Measurements from ENCODE around the gene TASL.
A peak's percentile ranks its signal among the peaks of the same experiment; 100 is the strongest.
"Not testable (repeated sequence)": the region's sequence is repeated elsewhere in the genome, so short reads cannot be mapped to it uniquely, and the experiment has no call there.

TASL gene

DNA sequence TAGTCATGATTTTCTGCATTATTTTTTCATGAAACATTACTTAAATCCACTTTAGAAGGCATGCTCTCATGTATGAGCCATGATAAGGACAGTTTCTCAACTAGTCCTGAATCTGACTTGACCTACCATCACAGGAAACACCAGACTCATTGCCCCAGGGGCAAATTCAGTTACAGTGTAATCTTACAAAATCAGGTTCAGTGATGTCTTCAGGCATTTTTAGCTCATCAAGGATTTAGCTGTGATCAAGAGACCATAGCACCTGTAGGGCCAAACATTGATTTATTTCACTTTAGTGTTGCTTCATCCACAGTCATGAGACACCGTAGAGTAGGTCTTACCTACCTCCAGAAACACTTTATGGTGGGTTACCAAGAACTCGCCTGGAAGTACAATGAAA, 3.1 kb upstream of the TASL start:
- Histone ChIP-seq H3K9me3 (ENCODE audit: control insufficient read depth in 1 of 2, low read length in 2 of 2) (no peaks in the 10 kb centered on the region), H3K9ac (ENCODE audit: low read depth in 1 of 2, low read length in 2 of 2) (no peak overlapping the region), H3K36me3 (ENCODE audit: control insufficient read depth in 1 of 2, insufficient read depth in 2 of 2, low read length in 2 of 2) (no peaks in the 10 kb centered on the region), H3K27ac (ENCODE audit: low read depth, low read length) (no peak overlapping the region), H3K4me3 (ENCODE audit: low read depth in 1 of 2, low read length in 2 of 2) (no peak overlapping the region), H3K27me3 (ENCODE audit: control insufficient read depth in 1 of 2, insufficient read depth in 2 of 2, low read length in 2 of 2) (no peaks in the 10 kb centered on the region), H3K4me1 (ENCODE audit: control insufficient read depth in 1 of 2, insufficient read depth in 2 of 2, low read length in 2 of 2) (no peaks in the 10 kb centered on the region)

DNA sequence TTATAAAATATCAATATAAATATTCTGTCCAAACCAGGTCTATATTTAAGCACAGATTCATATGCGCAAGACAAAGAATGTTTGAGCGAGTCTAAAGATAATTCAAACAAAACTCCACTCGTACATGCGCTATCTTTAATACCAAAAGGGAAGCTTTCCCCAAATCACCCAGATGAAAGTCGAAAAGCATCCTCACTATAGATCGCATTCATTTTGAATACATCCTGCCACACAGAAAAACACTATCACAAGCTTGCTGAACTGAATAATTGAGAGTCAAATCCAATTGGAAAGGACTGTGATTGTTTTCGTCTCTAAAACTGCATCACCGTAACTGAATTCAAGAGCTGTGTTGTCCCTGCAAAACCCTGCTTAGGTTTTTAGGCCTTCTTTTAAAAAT, 685 bp downstream of the TASL start:
- Histone ChIP-seq H3K27ac (ENCODE audit: low read depth, low read length) (peak overlapping the region; percentile 36), H3K36me3 (ENCODE audit: control insufficient read depth in 1 of 2, insufficient read depth in 2 of 2, low read length in 2 of 2) (no peaks in the 10 kb centered on the region), H3K4me1 (ENCODE audit: control insufficient read depth in 1 of 2, insufficient read depth in 2 of 2, low read length in 2 of 2) (no peaks in the 10 kb centered on the region), H3K4me3 (ENCODE audit: low read depth in 1 of 2, low read length in 2 of 2) (peak overlapping the region; percentile 47 to 53), H3K9ac (ENCODE audit: low read depth in 1 of 2, low read length in 2 of 2) (peak overlapping the region in 1 of 2 donors; percentile 33), H3K27me3 (ENCODE audit: control insufficient read depth in 1 of 2, insufficient read depth in 2 of 2, low read length in 2 of 2) (no peaks in the 10 kb centered on the region), H3K9me3 (ENCODE audit: control insufficient read depth in 1 of 2, low read length in 2 of 2) (no peaks in the 10 kb centered on the region)

DNA sequence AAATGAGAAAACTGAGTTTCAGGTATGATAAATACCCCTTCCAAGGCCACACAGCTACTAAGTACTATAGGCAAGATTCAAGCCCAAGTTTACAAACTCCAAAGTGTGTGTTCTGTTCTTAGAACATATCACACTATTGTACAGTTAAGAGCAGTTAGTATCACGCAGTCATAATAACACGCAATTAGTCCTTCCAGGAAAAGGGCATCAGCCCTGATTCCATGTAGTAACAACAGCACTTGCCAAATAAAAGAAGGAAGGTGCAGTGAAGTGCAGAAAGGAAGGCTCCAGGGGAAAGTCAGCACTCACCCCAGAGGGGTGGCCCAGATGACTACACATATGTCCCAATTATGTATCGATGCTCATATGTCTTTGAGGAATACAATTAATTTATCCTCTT, 4.4 kb downstream of the TASL start:
- no peak overlapping the region for H3K27ac ChIP-seq (ENCODE audit: low read depth, low read length)
- H3K36me3 ChIP-seq (ENCODE audit: control insufficient read depth in 1 of 2, insufficient read depth in 2 of 2, low read length in 2 of 2), result no peaks in the 10 kb centered on the region
- no peaks in the 10 kb centered on the region for H3K27me3 ChIP-seq (ENCODE audit: control insufficient read depth in 1 of 2, insufficient read depth in 2 of 2, low read length in 2 of 2)
- H3K9ac ChIP-seq (ENCODE audit: low read depth in 1 of 2, low read length in 2 of 2), result no peak overlapping the region
- no peak overlapping the region for H3K4me3 ChIP-seq (ENCODE audit: low read depth in 1 of 2, low read length in 2 of 2)
- H3K9me3 ChIP-seq (ENCODE audit: control insufficient read depth in 1 of 2, low read length in 2 of 2), result no peaks in the 10 kb centered on the region
- no peaks in the 10 kb centered on the region for H3K4me1 ChIP-seq (ENCODE audit: control insufficient read depth in 1 of 2, insufficient read depth in 2 of 2, low read length in 2 of 2)

DNA sequence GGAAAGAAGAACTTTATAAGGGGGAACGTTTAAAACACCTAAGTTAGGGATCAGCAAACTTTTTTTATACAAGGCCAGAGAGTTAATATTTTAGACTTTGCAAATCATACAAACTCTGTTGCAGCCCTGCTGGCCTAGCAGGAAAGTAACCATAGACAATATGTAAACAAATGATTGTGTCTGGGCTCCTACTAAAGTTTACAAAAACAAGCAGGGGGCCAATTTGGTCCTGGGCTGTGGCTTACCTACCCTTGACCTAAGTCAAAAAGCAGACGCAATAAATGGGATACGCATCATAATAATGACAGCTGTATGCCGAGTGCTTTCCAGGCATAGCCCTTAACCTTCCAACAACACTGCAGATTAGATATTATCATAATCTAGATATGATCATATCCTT, 4.9 kb downstream of the TASL start:
- no peak overlapping the region for H3K4me3 ChIP-seq (ENCODE audit: low read depth in 1 of 2, low read length in 2 of 2)
- H3K27ac ChIP-seq (ENCODE audit: low read depth, low read length), result no peak overlapping the region
- H3K27me3 ChIP-seq (ENCODE audit: control insufficient read depth in 1 of 2, insufficient read depth in 2 of 2, low read length in 2 of 2), result no peaks in the 10 kb centered on the region
- no peaks in the 10 kb centered on the region for H3K9me3 ChIP-seq (ENCODE audit: control insufficient read depth in 1 of 2, low read length in 2 of 2)
- no peak overlapping the region for H3K9ac ChIP-seq (ENCODE audit: low read depth in 1 of 2, low read length in 2 of 2)
- no peaks in the 10 kb centered on the region for H3K4me1 ChIP-seq (ENCODE audit: control insufficient read depth in 1 of 2, insufficient read depth in 2 of 2, low read length in 2 of 2)
- H3K36me3 ChIP-seq (ENCODE audit: control insufficient read depth in 1 of 2, insufficient read depth in 2 of 2, low read length in 2 of 2), result no peaks in the 10 kb centered on the region

DNA sequence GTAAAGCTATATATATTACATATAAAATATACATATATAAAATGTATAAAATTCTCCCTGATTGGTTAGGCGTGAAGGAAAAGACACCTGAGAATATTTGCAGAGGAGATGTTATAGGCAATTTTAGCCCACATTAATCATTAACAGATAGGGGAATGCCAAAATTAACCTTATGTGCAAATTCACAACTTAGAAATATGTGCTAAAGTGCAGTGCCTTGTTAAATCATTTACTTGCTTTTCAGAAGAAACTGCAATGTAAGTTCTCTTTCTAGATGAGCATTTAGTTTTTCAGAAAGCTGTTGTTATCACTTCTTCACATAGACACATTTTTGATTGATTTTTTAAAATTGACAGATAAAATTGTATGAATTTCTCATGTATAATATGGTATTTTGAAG, 5.6 kb downstream of the TASL start:
- no peaks in the 10 kb centered on the region for H3K27me3 ChIP-seq (ENCODE audit: control insufficient read depth in 1 of 2, insufficient read depth in 2 of 2, low read length in 2 of 2)
- H3K9me3 ChIP-seq (ENCODE audit: control insufficient read depth in 1 of 2, low read length in 2 of 2), result no peaks in the 10 kb centered on the region
- H3K4me1 ChIP-seq (ENCODE audit: control insufficient read depth in 1 of 2, insufficient read depth in 2 of 2, low read length in 2 of 2), result no peaks in the 10 kb centered on the region
- no peak overlapping the region for H3K9ac ChIP-seq (ENCODE audit: low read depth in 1 of 2, low read length in 2 of 2)
- H3K4me3 ChIP-seq (ENCODE audit: low read depth in 1 of 2, low read length in 2 of 2), result no peak overlapping the region
- no peak overlapping the region for H3K27ac ChIP-seq (ENCODE audit: low read depth, low read length)
- no peaks in the 10 kb centered on the region for H3K36me3 ChIP-seq (ENCODE audit: control insufficient read depth in 1 of 2, insufficient read depth in 2 of 2, low read length in 2 of 2)

DNA sequence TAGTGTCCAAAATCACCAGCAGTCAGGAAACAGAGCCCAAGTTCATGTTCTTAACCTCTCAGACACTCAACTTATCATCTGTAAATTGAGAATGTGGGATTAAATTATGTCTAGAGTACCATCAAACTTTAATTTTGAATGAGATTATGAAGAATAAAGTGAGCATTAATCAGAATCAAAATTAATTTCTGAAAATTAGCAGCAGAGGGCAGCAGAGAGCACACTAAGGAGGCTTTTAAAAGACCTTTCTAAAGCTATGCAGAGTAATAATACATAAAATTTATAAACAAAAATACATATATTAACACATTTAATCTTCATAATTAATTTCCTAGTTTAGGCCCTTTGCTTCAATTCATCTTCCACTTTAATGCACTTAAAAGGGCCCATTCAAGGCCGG, 7.1 kb downstream of the TASL start:
- H3K4me3 ChIP-seq (ENCODE audit: low read depth in 1 of 2, low read length in 2 of 2), result no peak overlapping the region
- no peak overlapping the region for H3K27ac ChIP-seq (ENCODE audit: low read depth, low read length)
- H3K9ac ChIP-seq (ENCODE audit: low read depth in 1 of 2, low read length in 2 of 2), result no peak overlapping the region
- H3K27me3 ChIP-seq (ENCODE audit: control insufficient read depth in 1 of 2, insufficient read depth in 2 of 2, low read length in 2 of 2), result no peaks in the 10 kb centered on the region
- H3K36me3 ChIP-seq (ENCODE audit: control insufficient read depth in 1 of 2, insufficient read depth in 2 of 2, low read length in 2 of 2), result no peaks in the 10 kb centered on the region
- H3K4me1 ChIP-seq (ENCODE audit: control insufficient read depth in 1 of 2, insufficient read depth in 2 of 2, low read length in 2 of 2), result no peaks in the 10 kb centered on the region
- H3K9me3 ChIP-seq (ENCODE audit: control insufficient read depth in 1 of 2, low read length in 2 of 2), result no peaks in the 10 kb centered on the region

DNA sequence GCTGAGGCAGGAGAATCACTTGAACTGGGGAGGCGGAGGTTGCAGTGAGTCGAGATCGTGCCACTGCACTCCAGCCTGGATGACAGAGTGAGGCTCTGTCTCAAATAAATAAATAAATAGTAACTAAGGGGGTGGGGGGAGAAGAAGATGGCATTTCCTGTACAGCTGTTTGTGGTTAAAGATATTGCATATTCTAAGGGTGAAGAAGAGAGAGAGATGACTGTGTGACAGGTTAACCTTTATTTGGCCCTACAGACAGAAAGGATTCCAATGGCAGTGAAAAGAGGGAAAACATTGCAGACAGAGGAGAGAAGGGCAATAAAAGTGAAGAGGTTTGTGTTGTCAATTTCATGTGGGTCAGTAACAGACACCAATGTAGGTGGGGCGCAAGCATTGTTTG, 9.4 kb downstream of the TASL start:
- no peaks in the 10 kb centered on the region for H3K27me3 ChIP-seq (ENCODE audit: control insufficient read depth in 1 of 2, insufficient read depth in 2 of 2, low read length in 2 of 2)

DNA sequence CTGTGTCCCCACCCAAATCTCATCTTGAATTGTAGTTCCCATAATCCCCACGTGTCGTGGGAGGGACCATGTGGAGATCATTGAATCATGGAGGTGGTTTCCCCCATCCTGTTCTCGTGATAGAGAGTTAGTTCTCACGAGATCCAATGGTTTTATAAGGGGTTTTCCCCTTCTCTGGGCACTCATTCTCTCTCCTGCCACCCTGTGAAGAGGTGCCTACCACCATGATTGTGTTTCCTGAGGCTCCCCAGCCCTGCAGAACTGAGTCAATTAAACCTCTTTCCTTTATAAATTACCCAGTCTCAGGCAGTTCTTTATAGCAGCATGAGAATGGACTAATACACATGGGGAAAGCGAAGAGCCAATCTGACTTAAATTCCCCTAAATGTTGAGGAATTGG, 14.5 kb downstream of the TASL start:
- H3K4me3 ChIP-seq (ENCODE audit: low read depth in 1 of 2, low read length in 2 of 2); H3K36me3 ChIP-seq (ENCODE audit: control insufficient read depth in 1 of 2, insufficient read depth in 2 of 2, low read length in 2 of 2); H3K27me3 ChIP-seq (ENCODE audit: control insufficient read depth in 1 of 2, insufficient read depth in 2 of 2, low read length in 2 of 2); H3K4me1 ChIP-seq (ENCODE audit: control insufficient read depth in 1 of 2, insufficient read depth in 2 of 2, low read length in 2 of 2); H3K9me3 ChIP-seq (ENCODE audit: control insufficient read depth in 1 of 2, low read length in 2 of 2); H3K9ac ChIP-seq (ENCODE audit: low read depth in 1 of 2, low read length in 2 of 2); H3K27ac ChIP-seq (ENCODE audit: low read depth, low read length): not testable (repeated sequence)

More for the DNA sequence above, 9.4 kb downstream of the TASL start:
- Histone ChIP-seq H3K4me3 (ENCODE audit: low read depth in 1 of 2, low read length in 2 of 2) (no peak overlapping the region), H3K9ac (ENCODE audit: low read depth in 1 of 2, low read length in 2 of 2) (no peak overlapping the region), H3K36me3 (ENCODE audit: control insufficient read depth in 1 of 2, insufficient read depth in 2 of 2, low read length in 2 of 2) (no peaks in the 10 kb centered on the region), H3K27ac (ENCODE audit: low read depth, low read length) (no peak overlapping the region), H3K4me1 (ENCODE audit: control insufficient read depth in 1 of 2, insufficient read depth in 2 of 2, low read length in 2 of 2) (no peaks in the 10 kb centered on the region), H3K9me3 (ENCODE audit: control insufficient read depth in 1 of 2, low read length in 2 of 2) (no peaks in the 10 kb centered on the region)

DNA sequence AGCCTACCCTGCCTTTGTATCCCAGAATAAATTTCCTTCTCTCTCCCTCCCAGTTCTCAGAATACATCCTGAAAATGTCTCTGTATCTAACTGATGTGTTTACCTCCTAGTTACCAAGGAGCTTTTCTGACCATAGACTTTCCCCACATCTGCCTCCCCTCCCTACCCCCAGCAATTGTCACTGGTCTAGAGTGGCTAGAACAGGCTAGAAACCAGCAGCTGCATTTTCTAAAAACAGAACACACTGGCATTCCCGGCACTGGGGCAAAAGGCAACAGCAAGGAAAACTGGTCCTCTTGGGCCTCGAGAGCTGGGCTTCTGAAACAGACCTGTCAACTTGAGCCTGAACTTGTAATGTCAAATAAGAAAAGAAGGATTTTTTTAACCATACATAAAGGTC, 16.4 kb downstream of the TASL start:
- Histone ChIP-seq H3K4me3 (ENCODE audit: low read depth in 1 of 2, low read length in 2 of 2) (no peak overlapping the region), H3K9ac (ENCODE audit: low read depth in 1 of 2, low read length in 2 of 2) (no peak overlapping the region), H3K27ac (ENCODE audit: low read depth, low read length) (no peak overlapping the region), H3K36me3 (ENCODE audit: control insufficient read depth in 1 of 2, insufficient read depth in 2 of 2, low read length in 2 of 2) (no peaks in the 10 kb centered on the region), H3K4me1 (ENCODE audit: control insufficient read depth in 1 of 2, insufficient read depth in 2 of 2, low read length in 2 of 2) (no peaks in the 10 kb centered on the region), H3K9me3 (ENCODE audit: control insufficient read depth in 1 of 2, low read length in 2 of 2) (no peaks in the 10 kb centered on the region), H3K27me3 (ENCODE audit: control insufficient read depth in 1 of 2, insufficient read depth in 2 of 2, low read length in 2 of 2) (no peaks in the 10 kb centered on the region)

DNA sequence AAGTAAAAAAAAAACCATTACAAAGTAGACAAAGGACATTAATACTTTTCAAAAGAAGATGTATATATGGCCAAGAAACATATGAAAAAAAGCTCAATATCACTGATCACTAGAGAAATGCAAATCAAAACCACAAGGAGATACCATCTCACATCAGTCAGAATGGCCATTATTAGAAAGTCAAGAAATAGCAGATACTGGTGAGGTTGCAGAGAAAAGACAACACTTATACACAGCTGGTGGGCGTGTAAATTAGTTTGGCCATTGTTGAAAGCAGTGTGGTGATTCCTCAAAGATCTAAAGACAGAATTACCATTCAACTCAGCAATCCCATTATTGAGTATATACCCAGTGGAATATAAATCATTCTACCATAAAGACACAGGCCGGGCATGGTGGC, 39.3 kb downstream of the TASL start:
- no peaks in the 10 kb centered on the region for H3K4me1 ChIP-seq (ENCODE audit: control insufficient read depth in 1 of 2, insufficient read depth in 2 of 2, low read length in 2 of 2)
- H3K4me3 ChIP-seq (ENCODE audit: low read depth in 1 of 2, low read length in 2 of 2), result no peak overlapping the region
- no peak overlapping the region for H3K9ac ChIP-seq (ENCODE audit: low read depth in 1 of 2, low read length in 2 of 2)
- no peak overlapping the region for H3K27ac ChIP-seq (ENCODE audit: low read depth, low read length)
- no peaks in the 10 kb centered on the region for H3K9me3 ChIP-seq (ENCODE audit: control insufficient read depth in 1 of 2, low read length in 2 of 2)
- H3K36me3 ChIP-seq (ENCODE audit: control insufficient read depth in 1 of 2, insufficient read depth in 2 of 2, low read length in 2 of 2), result no peaks in the 10 kb centered on the region
- H3K27me3 ChIP-seq (ENCODE audit: control insufficient read depth in 1 of 2, insufficient read depth in 2 of 2, low read length in 2 of 2), result no peaks in the 10 kb centered on the region

DNA sequence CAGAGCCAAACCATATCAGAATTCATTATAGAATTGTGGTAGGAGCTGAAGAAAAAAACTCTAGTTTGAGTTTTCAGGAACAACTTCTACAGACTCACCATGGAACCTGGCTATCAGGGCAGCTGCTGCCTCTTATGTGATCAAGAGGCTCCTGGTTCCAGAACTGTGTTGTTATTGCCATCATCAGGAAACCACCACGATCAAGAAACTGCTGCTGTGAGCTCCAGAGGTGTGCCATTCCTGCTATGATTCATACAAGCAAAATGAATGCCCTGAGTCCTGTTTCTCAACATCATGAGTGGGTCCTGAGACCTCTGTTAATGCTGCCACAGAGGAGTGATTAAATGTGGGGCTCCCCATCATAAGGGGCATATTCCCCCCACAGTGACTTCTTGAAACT, 43.7 kb downstream of the TASL start:
- H3K4me3 ChIP-seq (ENCODE audit: low read depth in 1 of 2, low read length in 2 of 2), result no peak overlapping the region
- no peak overlapping the region for H3K27ac ChIP-seq (ENCODE audit: low read depth, low read length)
- no peaks in the 10 kb centered on the region for H3K9me3 ChIP-seq (ENCODE audit: control insufficient read depth in 1 of 2, low read length in 2 of 2)
- H3K4me1 ChIP-seq (ENCODE audit: control insufficient read depth in 1 of 2, insufficient read depth in 2 of 2, low read length in 2 of 2), result no peaks in the 10 kb centered on the region
- H3K9ac ChIP-seq (ENCODE audit: low read depth in 1 of 2, low read length in 2 of 2), result no peak overlapping the region
- H3K36me3 ChIP-seq (ENCODE audit: control insufficient read depth in 1 of 2, insufficient read depth in 2 of 2, low read length in 2 of 2), result no peaks in the 10 kb centered on the region
- H3K27me3 ChIP-seq (ENCODE audit: control insufficient read depth in 1 of 2, insufficient read depth in 2 of 2, low read length in 2 of 2), result no peaks in the 10 kb centered on the region
